H54 (cell line): ENCODE data around the gene MLN.
A peak's percentile ranks its signal among the peaks of the same experiment; 100 is the strongest.

Experiments
- DNase-seq: peaks from one replicate; pipeline ENCODE4 v3.0.0; 2011; ENCODE audit warnings: low spot score, mixed read lengths; ENCODE audit not compliant: insufficient read length
- FAIRE-seq: peaks from 3 replicates; lab custom pipeline; 2011; peaks lifted over from hg19 to GRCh38; lab: Jason Lieb, UNC
- POLR2A ChIP-seq: IDR thresholded peaks from 2 replicates; pipeline ENCODE4 v1.6.1; 2011; ENCODE audit warnings: low read depth, mild to moderate bottlenecking, low read length

The MLN gene

GRCh38 chr6:33798343-33798848 is 5.4 kb downstream of the MLN start:
- no peak for DNase-seq
- FAIRE-seq: no peak
- no peak for TF ChIP-seq POLR2A

GRCh38 chr6:33797626-33798342 is 6.0 kb downstream of the MLN start:
- DNase-seq: no peak
- FAIRE-seq: no peak
- no peak for TF ChIP-seq POLR2A

GRCh38 chr6:33794910-33795623 is 8.7 kb downstream of the MLN start:
- no peak for FAIRE-seq
- TF ChIP-seq POLR2A: no peak
- no peak for DNase-seq

- FAIRE-seq (no peak), DNase-seq (no peak)
- no peak for TF ChIP-seq POLR2A
Observed at GRCh38 chr6:33792981-33793380, 10.8 kb downstream of the MLN start.

- no peak for TF ChIP-seq POLR2A
- FAIRE-seq (no peak), DNase-seq (no peak)
Observed at GRCh38 chr6:33791620-33792019, 12.2 kb downstream of the MLN start.

GRCh38 chr6:33790910-33791309 is 12.9 kb downstream of the MLN start:
- FAIRE-seq (no peak), DNase-seq (no peak)
- no peak for TF ChIP-seq POLR2A

GRCh38 chr6:33790379-33790778 is 13.4 kb downstream of the MLN start:
- no peak for TF ChIP-seq POLR2A
- FAIRE-seq (no peak), DNase-seq (no peak)

GRCh38 chr6:33789550-33789895 is 14.3 kb downstream of the MLN start:
- no peak for TF ChIP-seq POLR2A
- no peak for FAIRE-seq
- DNase-seq: no peak

GRCh38 chr6:33788694-33789549 is 14.9 kb downstream of the MLN start, which contains the start of gene LEMD2:
Gene LEMD2, minus strand, starts transcription at chr6:33789130. Its CDS starts 14 bp downstream, at chr6:33789116.
- peak; percentile 85 for TF ChIP-seq POLR2A
- DNase-seq: peak; percentile 91
- FAIRE-seq: no peak

- FAIRE-seq: no peak
- peak; percentile 57 for TF ChIP-seq POLR2A
- peak; percentile 65 for DNase-seq
Observed at GRCh38 chr6:33787954-33788693, 15.7 kb downstream of the MLN start.

- DNase-seq: no peak
- no peak for FAIRE-seq
- TF ChIP-seq POLR2A: no peak
Observed at GRCh38 chr6:33787346-33787953, 16.4 kb downstream of the MLN start.

- DNase-seq (no peak), FAIRE-seq (no peak)
- no peak for TF ChIP-seq POLR2A
Observed at GRCh38 chr6:33786736-33787135, 17.1 kb downstream of the MLN start.

- no peak for TF ChIP-seq POLR2A
- no peak for FAIRE-seq
- no peak for DNase-seq
Observed at GRCh38 chr6:33785778-33786177, 18.0 kb downstream of the MLN start.

GRCh38 chr6:33784787-33785186 is 19.0 kb downstream of the MLN start:
- DNase-seq: no peak
- TF ChIP-seq POLR2A: no peak
- FAIRE-seq: no peak
